AG09309 (cell line): ENCODE results near the gene LEFTY1.

Source experiments
- DNase-seq: peaks from one replicate; pipeline ENCODE4 v3.0.0-alpha.2; 2010; ENCODE audit warnings: low read depth
- H3K4me3 ChIP-seq: 2 replicates; pipeline ENCODE4 v1.5.1; 2011; ENCODE audit warnings: mild to moderate bottlenecking, low read depth, low read length, moderate library complexity; ENCODE audit not compliant: control insufficient read depth
- CTCF ChIP-seq: IDR thresholded peaks from 2 replicates; pipeline ENCODE4 v1.5.1; 2011; ENCODE audit warnings: mild to moderate bottlenecking, low read depth, low read length, inconsistent platforms; ENCODE audit not compliant: insufficient read depth, control insufficient read depth; ENCODE audit errors: missing control alignments

LEFTY1 gene

DNA sequence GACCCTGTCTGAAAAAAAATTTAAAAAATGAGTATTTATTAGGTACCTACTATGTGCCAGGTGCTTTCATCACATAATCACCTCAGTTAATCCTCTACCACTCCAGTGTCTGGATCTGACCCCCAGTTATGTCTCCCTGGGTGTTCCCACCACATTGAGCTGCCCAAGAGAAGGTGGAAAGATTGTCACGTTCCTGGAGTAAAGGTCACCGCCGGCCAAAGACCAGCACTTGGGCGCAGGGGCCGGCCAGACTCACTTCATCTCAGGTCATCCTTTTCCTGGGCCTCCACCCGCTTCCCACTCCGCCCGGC is 34.4 kb upstream of the LEFTY1 start:
- peak overlapping the region; percentile 88 for H3K4me3 ChIP-seq
- no peak for TF ChIP-seq CTCF
- DNase-seq: no peak

DNA sequence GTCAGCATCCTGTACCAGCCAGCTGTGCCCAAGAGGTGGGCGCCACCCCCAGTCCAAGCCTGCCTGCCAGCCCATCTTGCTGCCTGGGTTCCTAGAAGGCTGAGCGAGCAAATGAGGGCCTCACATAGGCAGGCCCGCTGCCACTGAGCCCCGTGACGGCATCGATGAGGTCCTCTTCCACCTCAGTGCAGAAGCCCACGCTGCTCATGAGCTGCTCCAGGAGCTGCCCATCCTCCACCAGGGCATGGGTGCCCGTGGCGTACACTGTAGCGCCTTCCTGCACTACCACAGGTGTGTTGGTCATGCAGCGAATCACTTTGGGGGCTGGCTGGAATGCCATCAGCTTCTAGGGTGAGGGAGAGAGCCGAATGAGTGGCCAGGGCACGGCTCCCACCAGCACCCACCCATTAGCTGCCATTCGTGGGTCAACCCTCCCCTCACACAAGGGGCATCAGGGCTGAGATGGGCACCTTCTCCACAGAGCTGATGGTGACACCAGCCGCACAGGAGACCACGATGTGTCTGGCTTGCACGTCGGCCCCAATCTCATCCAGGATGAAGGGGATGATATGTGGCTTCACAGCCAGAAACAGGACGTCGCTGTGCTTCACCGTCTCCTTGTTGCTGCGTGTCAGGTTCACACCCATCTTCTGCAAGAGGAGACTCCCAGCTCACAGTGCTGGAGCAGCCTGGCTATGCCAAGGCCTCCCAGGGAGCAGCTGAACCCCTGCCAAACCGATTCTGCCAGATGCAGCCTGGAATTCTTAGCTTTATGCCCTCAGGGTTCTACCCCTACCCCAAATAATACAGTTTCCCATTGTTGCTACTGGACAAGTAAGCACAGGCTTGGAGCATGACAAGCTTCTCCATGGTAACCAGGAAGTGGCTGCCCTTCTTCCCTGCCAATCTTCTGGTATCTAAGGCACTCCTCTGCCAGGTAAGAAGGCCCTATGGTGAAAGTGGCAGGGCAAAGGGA is 33.1 kb upstream of the LEFTY1 start:
- no peak overlapping the region for H3K4me3 ChIP-seq

DNA sequence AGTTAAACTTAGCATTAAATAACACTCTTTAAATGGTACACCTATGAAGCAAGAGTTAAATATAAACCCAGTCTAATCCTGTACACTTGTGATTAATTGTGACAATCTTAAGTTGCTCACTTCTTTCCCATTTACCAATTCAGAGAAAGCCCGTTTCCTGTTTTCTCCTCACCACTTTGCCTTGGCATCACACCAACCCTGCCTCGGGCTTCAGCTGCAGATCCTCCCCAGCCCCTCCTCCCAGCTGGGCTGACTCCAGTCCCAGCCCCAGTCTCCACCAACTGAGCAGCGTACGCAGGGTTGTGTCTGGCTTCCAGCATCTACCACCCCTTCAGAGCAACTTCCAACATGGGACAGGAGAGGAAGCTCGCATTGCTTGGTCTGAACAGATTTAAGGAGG is 31.0 kb upstream of the LEFTY1 start:
- no peak for TF ChIP-seq CTCF
- no peak overlapping the region for H3K4me3 ChIP-seq
- peak; percentile 52 for DNase-seq

More for the DNA sequence above, 33.1 kb upstream of the LEFTY1 start:
- no peak for TF ChIP-seq CTCF
- no peak for DNase-seq

- no peak for TF ChIP-seq CTCF
- DNase-seq: no peak
- no peak overlapping the region for H3K4me3 ChIP-seq
These were observed 29.3 kb upstream of the LEFTY1 start for GRCh38 chr1:225918280-225918679.

GRCh38 chr1:225917536-225917935 is 28.6 kb upstream of the LEFTY1 start:
- TF ChIP-seq CTCF: no peak
- no peak for DNase-seq
- H3K4me3 ChIP-seq: no peak overlapping the region

DNA sequence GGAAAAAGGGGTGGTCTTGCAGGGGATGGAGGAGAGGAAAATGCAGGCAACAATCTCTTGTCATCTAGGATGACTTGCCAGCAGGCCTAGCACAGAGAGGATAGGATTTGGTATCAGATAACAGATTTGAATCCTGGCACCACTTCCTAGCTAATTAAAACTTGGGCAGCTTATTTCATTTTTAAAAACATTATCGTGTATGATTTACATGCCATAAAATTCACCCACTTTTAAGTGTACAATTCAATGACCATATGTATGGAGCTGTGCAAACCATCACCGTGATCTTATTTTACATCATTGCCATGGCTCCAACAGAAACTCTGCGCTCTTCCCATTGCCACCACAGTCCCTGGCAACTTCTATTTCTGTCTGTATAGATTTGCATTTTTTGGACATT is 28.2 kb upstream of the LEFTY1 start:
- DNase-seq: no peak
- no peak for TF ChIP-seq CTCF

More for the DNA sequence above, 28.2 kb upstream of the LEFTY1 start:
- no peak overlapping the region for H3K4me3 ChIP-seq
